Measurements from ENCODE around the gene TMEM97. TPM values are rescaled to one million over a fixed set of nuclear protein-coding genes. Genes with fewer than 3 reads are reported as not detected.

Gene TMEM97
- total RNA-seq, 1 donor from 2014 or later: 136 TPM

DNA sequence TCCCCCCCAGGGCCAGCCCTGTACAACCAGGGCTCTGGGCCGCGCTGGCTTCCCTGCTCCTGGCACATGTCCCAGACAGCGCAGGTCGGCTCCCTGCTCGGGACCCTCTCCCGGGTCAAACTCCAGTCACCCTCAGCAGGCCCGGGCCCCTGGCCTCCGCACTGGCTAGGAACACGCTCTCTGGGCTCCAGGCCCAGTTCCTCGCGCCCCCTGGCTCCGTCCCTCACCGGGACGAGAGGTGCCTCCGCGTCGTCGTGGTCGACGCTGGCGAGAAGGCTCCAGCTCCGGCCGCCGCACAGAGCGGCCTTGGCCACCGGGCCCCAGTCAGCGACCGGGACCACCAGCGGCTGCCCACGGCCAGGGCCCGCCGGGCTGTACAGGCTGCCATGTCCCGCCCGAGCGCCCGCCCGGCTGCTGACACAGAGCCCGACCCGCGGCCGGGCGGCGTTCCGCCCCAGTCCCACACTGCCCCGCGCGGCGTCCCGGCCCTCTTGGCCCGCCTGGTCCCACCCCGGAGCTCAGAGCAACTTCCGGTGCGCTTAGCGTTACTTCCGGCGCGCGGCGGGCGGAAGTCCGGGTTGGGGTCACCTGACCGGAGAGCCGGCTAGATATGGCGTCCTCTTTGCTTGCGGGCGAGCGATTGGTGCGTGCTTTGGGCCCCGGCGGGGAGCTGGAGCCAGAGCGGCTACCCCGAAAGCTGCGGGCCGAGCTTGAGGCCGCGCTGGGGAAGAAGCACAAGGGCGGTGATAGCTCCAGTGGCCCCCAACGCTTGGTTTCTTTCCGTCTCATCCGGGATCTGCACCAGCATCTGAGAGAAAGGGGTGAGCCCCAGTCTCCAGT is 38.3 kb downstream of the TMEM97 start, which contains the start of gene POLDIP2:
Gene POLDIP2 (minus strand): TSS at position 467 of the 840 bp plus-strand sequence. CDS start 79 bp downstream, at position 388.
- Histone ChIP-seq H2AFZ (replicated peaks) (peak within 1 kb of the TSS; percentile 81), H3K4me3 (peak within 1 kb of the TSS; percentile 83), H3K9me3 (ENCODE audit: low read depth) (no peaks in the 10 kb centered on the region), H3K79me2 (ENCODE audit: low read depth) (peaks cover 32% of the 10 kb centered on the region), H3K27ac (no peak within 1 kb of the TSS), H3K4me1 (peaks cover 13% of the 10 kb centered on the region), H3K27me3 (no peaks in the 10 kb centered on the region), H3K36me3 (peaks cover 10% of the 10 kb centered on the region), H3F3A (ENCODE audit: low read depth) (no peaks in the 10 kb centered on the region), H3K4me2 (peak within 1 kb of the TSS; percentile 92), H3K9ac (peak within 1 kb of the TSS; percentile 84), H4K20me1 (ENCODE audit: low read depth) (no peaks in the 10 kb centered on the region)
- peak; percentile 98 for DNase-seq (ENCODE audit: low spot score)
- Mint-ChIP-seq H3K4me1 (peaks cover 18% of the 10 kb centered on the region), H3K36me3 (peaks cover 8% of the 10 kb centered on the region), H3K9me3 (no peaks in the 10 kb centered on the region), H3K27ac (peak within 1 kb of the TSS; percentile 44), H3K4me3 (peak within 1 kb of the TSS; percentile 96), H3K27me3 (ENCODE audit: insufficient read depth, low read depth) (no peaks in the 10 kb centered on the region)
- TF ChIP-seq EZH2phosphoT487 (IDR thresholded peaks at IDR 0.05): no peak
- TF ChIP-seq, protein P1, sequence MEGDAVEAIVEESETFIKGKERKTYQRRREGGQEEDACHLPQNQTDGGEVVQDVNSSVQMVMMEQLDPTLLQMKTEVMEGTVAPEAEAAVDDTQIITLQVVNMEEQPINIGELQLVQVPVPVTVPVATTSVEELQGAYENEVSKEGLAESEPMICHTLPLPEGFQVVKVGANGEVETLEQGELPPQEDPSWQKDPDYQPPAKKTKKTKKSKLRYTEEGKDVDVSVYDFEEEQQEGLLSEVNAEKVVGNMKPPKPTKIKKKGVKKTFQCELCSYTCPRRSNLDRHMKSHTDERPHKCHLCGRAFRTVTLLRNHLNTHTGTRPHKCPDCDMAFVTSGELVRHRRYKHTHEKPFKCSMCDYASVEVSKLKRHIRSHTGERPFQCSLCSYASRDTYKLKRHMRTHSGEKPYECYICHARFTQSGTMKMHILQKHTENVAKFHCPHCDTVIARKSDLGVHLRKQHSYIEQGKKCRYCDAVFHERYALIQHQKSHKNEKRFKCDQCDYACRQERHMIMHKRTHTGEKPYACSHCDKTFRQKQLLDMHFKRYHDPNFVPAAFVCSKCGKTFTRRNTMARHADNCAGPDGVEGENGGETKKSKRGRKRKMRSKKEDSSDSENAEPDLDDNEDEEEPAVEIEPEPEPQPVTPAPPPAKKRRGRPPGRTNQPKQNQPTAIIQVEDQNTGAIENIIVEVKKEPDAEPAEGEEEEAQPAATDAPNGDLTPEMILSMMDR (IDR thresholded peaks at IDR 0.05): peak; percentile 7
- TF ChIP-seq EZH2 (IDR thresholded peaks at IDR 0.05): peak; percentile 30

DNA sequence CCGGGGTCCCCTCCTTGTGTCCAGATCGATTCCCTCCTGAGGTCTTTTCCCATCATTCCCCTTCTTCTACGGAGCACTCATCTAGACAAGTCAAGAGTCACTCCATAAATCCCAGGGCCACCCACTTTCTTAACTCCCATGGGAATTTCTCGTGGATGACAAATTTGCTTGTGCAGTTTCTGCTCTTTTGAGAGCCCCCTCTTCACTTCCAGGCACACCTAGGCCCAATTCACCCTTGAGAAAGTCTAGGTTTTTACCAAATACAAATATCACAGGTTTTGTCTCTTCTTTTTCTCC is 38.8 kb downstream of the TMEM97 start:
- Histone ChIP-seq H3K4me3 (peak overlapping the region; percentile 83), H3K36me3 (peaks cover 7% of the 10 kb centered on the region), H2AFZ (replicated peaks) (peak overlapping the region; percentile 81), H3K4me1 (peaks cover 13% of the 10 kb centered on the region), H3K27ac (no peak overlapping the region), H3K9ac (peak overlapping the region; percentile 84), H3K9me3 (ENCODE audit: low read depth) (no peaks in the 10 kb centered on the region), H3K4me2 (peak overlapping the region; percentile 92), H3F3A (ENCODE audit: low read depth) (no peaks in the 10 kb centered on the region), H4K20me1 (ENCODE audit: low read depth) (no peaks in the 10 kb centered on the region), H3K79me2 (ENCODE audit: low read depth) (peaks cover 32% of the 10 kb centered on the region), H3K27me3 (no peaks in the 10 kb centered on the region)
- no peak for DNase-seq (ENCODE audit: low spot score)
- TF ChIP-seq, protein P1 (IDR thresholded peaks at IDR 0.05): no peak
- TF ChIP-seq EZH2phosphoT487 (IDR thresholded peaks at IDR 0.05) (no peak), EZH2 (IDR thresholded peaks at IDR 0.05) (no peak)
- H3K4me3 Mint-ChIP-seq: peak overlapping the region; percentile 96
- peak overlapping the region; percentile 28 for H3K27ac Mint-ChIP-seq
- peaks cover 18% of the 10 kb centered on the region for H3K4me1 Mint-ChIP-seq
- H3K27me3 Mint-ChIP-seq (ENCODE audit: insufficient read depth, low read depth): no peaks in the 10 kb centered on the region
- no peaks in the 10 kb centered on the region for H3K9me3 Mint-ChIP-seq
- H3K36me3 Mint-ChIP-seq: peaks cover 8% of the 10 kb centered on the region

DNA sequence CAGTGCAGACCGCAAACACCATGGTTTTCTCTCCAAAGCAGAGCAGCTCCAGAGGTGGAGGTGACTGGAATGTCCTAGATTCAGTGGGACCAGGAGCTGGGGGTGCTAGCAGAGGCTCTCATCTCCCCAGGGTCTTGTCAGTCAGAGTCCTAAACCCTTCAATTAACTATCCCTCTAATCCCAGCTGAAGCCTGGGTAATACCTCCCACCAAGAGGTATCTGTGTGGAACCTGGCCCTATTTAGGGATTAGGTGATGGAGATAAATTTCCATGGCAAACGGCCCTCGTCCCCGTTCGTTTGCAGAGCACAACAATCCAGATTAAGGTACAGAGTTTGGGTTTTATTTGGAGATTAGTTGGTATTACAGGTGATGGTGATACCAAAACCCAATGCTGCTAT is 44.2 kb downstream of the TMEM97 start:
- H3K9ac ChIP-seq: no peak overlapping the region
- TF ChIP-seq EZH2phosphoT487 (IDR thresholded peaks at IDR 0.05): no peak
- TF ChIP-seq, protein P1 (IDR thresholded peaks at IDR 0.05): no peak
- TF ChIP-seq EZH2 (IDR thresholded peaks at IDR 0.05): no peak
- H2AFZ ChIP-seq (replicated peaks): no peak overlapping the region
- H3K4me2 ChIP-seq: no peak overlapping the region
- no peaks in the 10 kb centered on the region for H3K27me3 ChIP-seq
- no peaks in the 10 kb centered on the region for H3K9me3 ChIP-seq (ENCODE audit: low read depth)
- Mint-ChIP-seq H3K36me3 (peaks cover 8% of the 10 kb centered on the region), H3K9me3 (no peaks in the 10 kb centered on the region), H3K4me1 (peaks cover 4% of the 10 kb centered on the region), H3K27ac (no peak overlapping the region), H3K4me3 (no peak overlapping the region), H3K27me3 (ENCODE audit: insufficient read depth, low read depth) (no peaks in the 10 kb centered on the region)
- no peak overlapping the region for H3K4me3 ChIP-seq
- DNase-seq (ENCODE audit: low spot score): no peak
- peaks cover 6% of the 10 kb centered on the region for H3K4me1 ChIP-seq
- no peak overlapping the region for H3K27ac ChIP-seq
- H3K36me3 ChIP-seq: peaks cover 4% of the 10 kb centered on the region
- H3F3A ChIP-seq (ENCODE audit: low read depth): no peaks in the 10 kb centered on the region
- no peaks in the 10 kb centered on the region for H4K20me1 ChIP-seq (ENCODE audit: low read depth)
- H3K79me2 ChIP-seq (ENCODE audit: low read depth): peaks cover 10% of the 10 kb centered on the region
